SK-N-SH (cell line): ENCODE measurements around the gene ABCF3. TPM values are rescaled to one million over a fixed set of nuclear protein-coding genes. Genes with fewer than 3 reads are reported as not detected.

Experiments
- CTCF ChIA-PET: fragments of 300-600, 350-600 bp; formaldehyde crosslinking; extraction: SDS; loops from one replicate; lab custom pipeline; 2021; lab: Yijun Ruan, JAX
- POLR2A ChIA-PET: fragments of 350-600 bp; sonication (Branson Sonifier 250); formaldehyde crosslinking; extraction: SDS; loops from one replicate; lab custom pipeline; 2020; ENCODE audit warnings: antibody characterized with exemption, inconsistent platforms; lab: Yijun Ruan, JAX
- DNase-seq: peaks from one replicate; pipeline ENCODE4 v3.0.0; 2012
- H2AFZ ChIP-seq: fragments of 200-600 bp; sonication (generic); 2 replicates; pipeline ENCODE4 v1.8.1; 2016; ENCODE audit warnings: antibody characterized with exemption, mild to moderate bottlenecking, low read depth
- H3F3A ChIP-seq: fragments of 200-600 bp; sonication (generic); replicated peaks from 2 replicates; pipeline ENCODE3; 2016; ENCODE audit warnings: antibody characterized with exemption, mild to moderate bottlenecking; ENCODE audit not compliant: insufficient read depth
- H3K27ac ChIP-seq, 2 experiments: fragments of 200-500 bp in 1 of 2; fragments of 200-600 bp in 1 of 2; sonication (Bioruptor generic) in 1 of 2; sonication (generic), shearing (Covaris generic) in 1 of 2; 2 replicates each; pipeline versions ENCODE4 v1.5.1 to v1.6.1; 2014 to 2016; ENCODE audit warnings: low read depth in 2 of 2, inconsistent platforms in 1 of 2, low read length in 1 of 2, mild to moderate bottlenecking in 1 of 2, mixed read lengths in 1 of 2
- H3K27me3 ChIP-seq: fragments of 200-600 bp; sonication (generic), shearing (Covaris generic); 2 replicates; pipeline ENCODE4 v1.6.1; 2016; ENCODE audit warnings: mixed run types; ENCODE audit not compliant: insufficient read depth
- H3K36me3 ChIP-seq, 2 experiments: fragments of 200-500 bp in 1 of 2; fragments of 200-600 bp in 1 of 2; sonication (Bioruptor generic) in 1 of 2; sonication (generic) in 1 of 2; replicated peaks in 1 of 2; 2 replicates each; pipeline versions ENCODE3 to v1.5.1; 2014 to 2016; ENCODE audit warnings: low read length in 1 of 2, mild to moderate bottlenecking in 1 of 2; ENCODE audit not compliant: insufficient read depth in 2 of 2, control insufficient read depth in 1 of 2
- H3K4me1 ChIP-seq, 2 experiments: fragments of 200-500 bp in 1 of 2; fragments of 200-600 bp in 1 of 2; sonication (Bioruptor generic) in 1 of 2; sonication (generic), shearing (Covaris generic) in 1 of 2; 2 replicates each; pipeline versions ENCODE4 v1.5.1 to v1.6.1; 2014 to 2016; ENCODE audit warnings: low read depth in 1 of 2, low read length in 1 of 2, mixed run types in 1 of 2; ENCODE audit not compliant: insufficient read depth in 2 of 2, control insufficient read depth in 1 of 2
- H3K4me2 ChIP-seq: fragments of 200-600 bp; sonication (generic), shearing (Covaris generic); 2 replicates; pipeline ENCODE4 v1.6.1; 2017; ENCODE audit warnings: mixed run types
- H3K4me3 ChIP-seq, 2 experiments: fragments of 200-500 bp in 1 of 2; fragments of 200-600 bp in 1 of 2; sonication (Bioruptor generic) in 1 of 2; sonication (generic), shearing (Covaris generic) in 1 of 2; 2 replicates each; pipeline versions ENCODE4 v1.5.1 to v1.8.1; 2014 to 2016; ENCODE audit warnings: low read depth in 2 of 2, inconsistent platforms in 1 of 2, low read length in 1 of 2, mild to moderate bottlenecking in 1 of 2, mixed read lengths in 1 of 2, moderate library complexity in 1 of 2
- H3K79me2 ChIP-seq: fragments of 200-600 bp; sonication (generic); 2 replicates; pipeline ENCODE4 v1.8.1; 2017; ENCODE audit warnings: mild to moderate bottlenecking; ENCODE audit not compliant: insufficient read depth
- H3K9ac ChIP-seq: fragments of 200-600 bp; sonication (generic); 2 replicates; pipeline ENCODE4 v1.6.1; 2017; ENCODE audit warnings: mixed run types
- H3K9me2 ChIP-seq: fragments of 200-600 bp; sonication (generic); 2 replicates; pipeline ENCODE4 v1.6.1; 2017; ENCODE audit warnings: mixed run types
- H3K9me3 ChIP-seq: fragments of 200-600 bp; sonication (generic); 2 replicates; pipeline ENCODE4 v1.6.1; 2017; ENCODE audit warnings: mixed run types, mild to moderate bottlenecking, moderate library complexity
- H4K20me1 ChIP-seq: fragments of 200-600 bp; sonication (generic); 2 replicates; pipeline ENCODE4 v1.6.1; 2017; ENCODE audit warnings: mild to moderate bottlenecking, mixed run types; ENCODE audit not compliant: insufficient read depth
- CHD2 ChIP-seq: fragments of 150-350 bp; IDR thresholded peaks from 2 replicates; pipeline ENCODE4 v1.6.1; 2018; ENCODE audit warnings: low read length; ENCODE audit not compliant: partially characterized antibody
- CTCF ChIP-seq: fragments of 200-600 bp; sonication (generic); IDR thresholded peaks from 2 replicates; pipeline ENCODE4 v1.6.1; 2017; ENCODE audit warnings: antibody characterized with exemption, mild to moderate bottlenecking, moderate library complexity
- ELF1 ChIP-seq: IDR thresholded peaks from 2 replicates; pipeline ENCODE4 v1.4.0; 2012
- EP300 ChIP-seq, 2 experiments: IDR thresholded peaks; 2 replicates each; pipeline versions ENCODE4 v1.4.0 to v1.6.1; 2012; ENCODE audit warnings: borderline replicate concordance in 1 of 2, low read depth in 1 of 2, low read length in 1 of 2
- EZH2phosphoT487 ChIP-seq: fragments of 200-600 bp; sonication (generic); IDR thresholded peaks from 2 replicates; pipeline ENCODE4 v1.6.1; 2017; ENCODE audit warnings: low read depth, mixed run types, mild to moderate bottlenecking, antibody characterized with exemption, moderate library complexity, borderline replicate concordance
- FOXJ3 ChIP-seq: sonication (generic); formaldehyde crosslinking; IDR thresholded peaks from 2 replicates; pipeline ENCODE4 v1.5.1; 2020; ENCODE audit warnings: mild to moderate bottlenecking, missing genetic modification reagents
- FOXM1 ChIP-seq: IDR thresholded peaks from 2 replicates; pipeline ENCODE4 v1.4.0; 2012; ENCODE audit warnings: low read depth, mild to moderate bottlenecking
- JUND ChIP-seq: IDR thresholded peaks from 2 replicates; pipeline ENCODE4 v1.4.0; 2012
- MAX ChIP-seq: IDR thresholded peaks from 2 replicates; pipeline ENCODE4 v1.4.0; 2012; ENCODE audit warnings: low read depth
- MEF2A ChIP-seq: IDR thresholded peaks from 2 replicates; pipeline ENCODE4 v1.4.0; 2012; ENCODE audit warnings: low read depth, borderline replicate concordance
- NRF1 ChIP-seq: IDR thresholded peaks from 2 replicates; pipeline ENCODE4 v1.6.1; 2012; ENCODE audit warnings: low read depth, mild to moderate bottlenecking, low read length
- PBX3 ChIP-seq: IDR thresholded peaks from 2 replicates; pipeline ENCODE4; 2012
- POLR2AphosphoS5 ChIP-seq: IDR thresholded peaks from 2 replicates; pipeline ENCODE4 v1.6.1; 2012; ENCODE audit warnings: low read depth, low read length
- RAD21 ChIP-seq: IDR thresholded peaks from 2 replicates; pipeline ENCODE4 v1.6.1; 2012; ENCODE audit warnings: mild to moderate bottlenecking, low read length
- RCOR1 ChIP-seq: fragments of 150-350 bp; IDR thresholded peaks from 2 replicates; pipeline ENCODE4 v1.6.1; 2017; ENCODE audit warnings: antibody characterized with exemption, low read length
- REST ChIP-seq: IDR thresholded peaks from 2 replicates; pipeline ENCODE4 v1.6.1; 2012; ENCODE audit warnings: mild to moderate bottlenecking, low read depth, low read length, moderate library complexity
- RXRA ChIP-seq: IDR thresholded peaks from 2 replicates; pipeline ENCODE4 v1.4.0; 2012; ENCODE audit warnings: low read depth, mild to moderate bottlenecking, borderline replicate concordance
- SMC3 ChIP-seq: IDR thresholded peaks from 2 replicates; pipeline ENCODE4 v1.6.1; 2012; ENCODE audit warnings: low read depth, low read length, improper control_type of control experiment
- TAF1 ChIP-seq: IDR thresholded peaks from 2 replicates; pipeline ENCODE4 v1.6.1; 2012; ENCODE audit warnings: low read depth, mild to moderate bottlenecking, low read length, moderate library complexity, borderline replicate concordance
- TCF12 ChIP-seq: IDR thresholded peaks from 2 replicates; pipeline ENCODE4 v1.4.0; 2012
- TEAD4 ChIP-seq: IDR thresholded peaks from 2 replicates; pipeline ENCODE4 v1.4.0; 2012; ENCODE audit warnings: mild to moderate bottlenecking, borderline replicate concordance; ENCODE audit not compliant: insufficient read depth
- USF1 ChIP-seq: IDR thresholded peaks from 2 replicates; pipeline ENCODE4 v1.4.0; 2012; ENCODE audit warnings: low read depth, borderline replicate concordance
- YY1 ChIP-seq: IDR thresholded peaks from 2 replicates; pipeline ENCODE4 v1.4.0; 2012; ENCODE audit warnings: low read depth, mild to moderate bottlenecking
- WGBS: methylation state at CpG from one replicate; pipeline ENCODE4 v1.1.6; 2017; ENCODE audit warnings: low lambda C conversion rate; 5-methylcytosine and 5-hydroxymethylcytosine counted together
- polyA plus RNA-seq, 3 experiments: library from polyadenylated mRNA; depleted of rRNA; stranded (reverse); fragments of >200 nt; gene quantifications; 2 replicates each; pipeline ENCODE4 v1.2.3, GENCODE V29; 2012

ABCF3 gene
- polyA plus RNA-seq, 1 of the 3 experiments (the other 2 are of a cell fraction): 55.6 TPM

GRCh38 chr3:184169896-184170875 lies 15.8 kb upstream of the ABCF3 start (continued):
- no peak for TF ChIP-seq MEF2A
- no peak for TF ChIP-seq RCOR1
- TF ChIP-seq EZH2phosphoT487: no peak
- TF ChIP-seq POLR2AphosphoS5: no peak
- no peak for TF ChIP-seq ELF1
- TF ChIP-seq YY1: no peak
- TF ChIP-seq FOXJ3: no peak

GRCh38 chr3:184171562-184171961 lies 14.4 kb upstream of the ABCF3 start:
- Histone ChIP-seq H2AFZ (no peak overlapping the region), H3K9me3 (no peaks in the 10 kb centered on the region), H3K79me2 (peaks cover 16% of the 10 kb centered on the region), H3K9ac (no peak overlapping the region), H3F3A (peaks cover 27% of the 10 kb centered on the region), H3K36me3 (peaks cover 23 to 63% of the 10 kb centered on the region in 2 experiments), H3K27ac (peak overlapping the region in 1 of 2 experiments; percentile 44; a peak in 2 of 4 replicates), H4K20me1 (peaks cover 4% of the 10 kb centered on the region; the same call in 1 of the 2 replicates), H3K9me2 (no peaks in the 10 kb centered on the region), H3K4me3 (no peak overlapping the region), H3K27me3 (no peaks in the 10 kb centered on the region), H3K4me2 (no peak overlapping the region), H3K4me1 (peaks cover 8 to 19% of the 10 kb centered on the region in 2 experiments; a peak in 3 of 4 replicates)
- WGBS: 85% methylated on average over 9 of the region's 9 CpGs
- POLR2A ChIA-PET: interaction anchor here (0.9 kb wide), 1 partner anchor 15 kb away, joined by 3 read pairs; no protein-coding TSS in a partner anchor
- no peak for TF ChIP-seq USF1
- no peak for TF ChIP-seq TCF12
- no peak for TF ChIP-seq CTCF
- no peak for TF ChIP-seq PBX3
- no peak for TF ChIP-seq POLR2AphosphoS5
- TF ChIP-seq JUND: no peak
- TF ChIP-seq TEAD4: no peak
- no peak for TF ChIP-seq RAD21
- TF ChIP-seq EZH2phosphoT487: no peak
- no peak for TF ChIP-seq FOXM1
- no peak for TF ChIP-seq REST
- no peak for TF ChIP-seq TAF1
- no peak for TF ChIP-seq NRF1
- TF ChIP-seq MAX: no peak
- TF ChIP-seq SMC3: no peak
- no peak for TF ChIP-seq RXRA
- TF ChIP-seq FOXJ3: no peak
- no peak for TF ChIP-seq CHD2
- TF ChIP-seq YY1: no peak
- TF ChIP-seq EP300 (IDR thresholded peaks at IDR 0.05; ENCODE audit: borderline replicate concordance in 1 of 2, low read depth in 1 of 2, low read length in 1 of 2): no peak
- DNase-seq: no peak
- CTCF ChIA-PET: interaction anchor here (1.4 to 1.9 kb wide), 2 partner anchors 11 to 16 kb away, joined by 6 to 7 read pairs; partner anchors contain the start of gene DVL3
